K562 (cell line): ENCODE data around the gene GALNT17. TPM values are rescaled to one million over a fixed set of nuclear protein-coding genes. Genes with fewer than 3 reads are reported as not detected.

Experiments used
- ATAC-seq: fragments of 200-7000 bp; cut with Tn5 transposase; 3 replicates; pipeline ENCODE4 v1.9.1; 2020; ENCODE audit warnings: moderate library complexity
- BruUV-seq: library from RNA; stranded (reverse); fragments of 400-500 nt; replicated peaks from 2 replicates; lab custom pipeline; 2021; lab: Mats Ljungman, UMichigan
- CTCF ChIA-PET: fragments of 300-600 bp; formaldehyde crosslinking; extraction: SDS; loops from one replicate; lab custom pipeline; 2021; ENCODE audit warnings: low intra/inter-chr PET ratio; lab: Yijun Ruan, JAX
- POLR2A ChIA-PET: fragments of 300-600, 350-650 bp; sonication (Branson Sonifier 250); formaldehyde crosslinking; extraction: SDS; loops from one replicate; lab custom pipeline; 2021; ENCODE audit warnings: antibody characterized with exemption, inconsistent platforms; lab: Yijun Ruan, JAX
- DNase-seq, 4 experiments: peaks; one replicate each; pipeline versions ENCODE4 v3.0.0 to v3.0.0-alpha.2; 2011 to 2018; ENCODE audit warnings: low spot score in 3 of 4, mixed read lengths in 3 of 4; ENCODE audit errors: extremely low read depth in 1 of 4
- FAIRE-seq: peaks from 2 replicates; lab custom pipeline; 2011; peaks lifted over from hg19 to GRCh38; lab: Jason Lieb, UNC
- H2AFZ ChIP-seq: 2 replicates; pipeline ENCODE4 v1.6.0; 2011; ENCODE audit warnings: low read depth, low read length, control low read depth, inconsistent platforms
- H3K27ac ChIP-seq: fragments of 200-600 bp; 3 replicates; pipeline ENCODE4 v1.8.0; 2011; ENCODE audit warnings: low read depth, mild to moderate bottlenecking, control low read depth, inconsistent platforms, low read length, moderate library complexity, mixed read lengths; ENCODE audit errors: extremely low read depth
- H3K27me3 ChIP-seq, 2 experiments: fragments of 300-600 bp in 1 of 2; 2 replicates in 1 of 2; 3 replicates in 1 of 2; pipeline versions ENCODE4 v1.6.0 to v1.8.0; 2011; ENCODE audit warnings: inconsistent platforms in 2 of 2, low read length in 2 of 2, mild to moderate bottlenecking in 1 of 2, mixed read lengths in 1 of 2, moderate library complexity in 1 of 2; ENCODE audit not compliant: control insufficient read depth in 2 of 2, insufficient read depth in 2 of 2
- H3K36me3 ChIP-seq: fragments of 300-600 bp; 3 replicates; pipeline ENCODE4 v1.8.0; 2011; ENCODE audit warnings: mild to moderate bottlenecking, low read length, inconsistent platforms; ENCODE audit not compliant: control insufficient read depth, insufficient read depth
- H3K4me1 ChIP-seq, 2 experiments: fragments of 200-600 bp in 1 of 2; replicated peaks in 1 of 2; 2 replicates in 1 of 2; 3 replicates in 1 of 2; pipeline versions ENCODE4 v1.5.1 to v1.8.0; 2011; ENCODE audit warnings: inconsistent platforms in 2 of 2, low read length in 2 of 2, mild to moderate bottlenecking in 1 of 2, mixed read lengths in 1 of 2, moderate library complexity in 1 of 2; ENCODE audit not compliant: control insufficient read depth in 2 of 2, insufficient read depth in 2 of 2
- H3K4me2 ChIP-seq: 2 replicates; pipeline ENCODE4 v1.6.1; 2011; ENCODE audit warnings: low read length, control low read depth, inconsistent platforms, mixed read lengths; ENCODE audit not compliant: insufficient read depth
- H3K4me3 ChIP-seq: fragments of 200-600 bp; sonication (generic), shearing (Covaris generic); 2 replicates; pipeline ENCODE4 v1.5.1; 2016; ENCODE audit warnings: control low read depth, inconsistent platforms
- H3K79me2 ChIP-seq: fragments of 200-600 bp; 3 replicates; pipeline ENCODE4 v1.8.0; 2011; ENCODE audit warnings: low read length, inconsistent platforms; ENCODE audit not compliant: control insufficient read depth, insufficient read depth
- H3K9ac ChIP-seq, 2 experiments: 2 replicates each; pipeline versions ENCODE4 v1.6.0 to v1.6.1; 2011; ENCODE audit warnings: low read depth in 2 of 2, low read length in 2 of 2, control low read depth in 1 of 2, inconsistent platforms in 1 of 2, mild to moderate bottlenecking in 1 of 2, mixed read lengths in 1 of 2; ENCODE audit not compliant: insufficient read depth in 1 of 2
- H3K9me1 ChIP-seq: one replicate; pipeline ENCODE4 v1.6.0; 2011; ENCODE audit warnings: inconsistent platforms, mild to moderate bottlenecking, low read length, moderate library complexity; ENCODE audit not compliant: control insufficient read depth, insufficient read depth
- H3K9me3 ChIP-seq: replicated peaks from 2 replicates; pipeline ENCODE4 v1.5.1; 2011; ENCODE audit warnings: low read depth, low read length, inconsistent platforms; ENCODE audit not compliant: control insufficient read depth, insufficient read depth
- H4K20me1 ChIP-seq: replicated peaks from 2 replicates; pipeline ENCODE4 v1.6.1; 2011; ENCODE audit warnings: low read length, inconsistent platforms, mixed read lengths; ENCODE audit not compliant: control insufficient read depth, insufficient read depth
- CHD2 ChIP-seq: IDR thresholded peaks from 2 replicates; pipeline ENCODE4 v1.6.1; 2011; ENCODE audit warnings: low read depth, low read length
- EZH2 ChIP-seq: IDR thresholded peaks from 2 replicates; pipeline ENCODE4 v1.6.1; 2012; ENCODE audit warnings: low read depth, mild to moderate bottlenecking, inconsistent platforms, low read length, borderline replicate concordance
- HDAC2 ChIP-seq: fragments of 450-650 bp; IDR thresholded peaks from 2 replicates; pipeline ENCODE4 v1.6.1; 2016; ENCODE audit warnings: mild to moderate bottlenecking
- HNRNPH1 ChIP-seq: fragments of 200-400 bp; formaldehyde crosslinking; optimal IDR thresholded peaks from 2 replicates; pipeline ENCODE3; 2017; ENCODE audit warnings: low read depth, mild to moderate bottlenecking, low read length, moderate library complexity
- JUND ChIP-seq, 2 experiments: IDR thresholded peaks; 2 replicates in 1 of 2; 3 replicates in 1 of 2; pipeline ENCODE4 v1.6.1; 2011; ENCODE audit warnings: borderline replicate concordance in 2 of 2, low read depth in 2 of 2, low read length in 2 of 2, improper control_type of control experiment in 1 of 2, missing biosample characterization in 1 of 2, missing genetic modification characterization in 1 of 2, missing genetic modification reagents in 1 of 2
- MAZ ChIP-seq, 2 experiments: fragments of 450-650 bp in 1 of 2; sonication (generic) in 1 of 2; formaldehyde crosslinking; IDR thresholded peaks in 1 of 2; conservative IDR thresholded peaks in 1 of 2; 2 replicates each; pipeline versions ENCODE4 v1.4.0 to v1.5.0; 2020; ENCODE audit warnings: mild to moderate bottlenecking in 1 of 2, missing genetic modification reagents in 1 of 2
- RBM25 ChIP-seq: fragments of 200-400 bp; formaldehyde crosslinking; IDR thresholded peaks from 2 replicates; pipeline ENCODE4 v1.6.1; 2018; ENCODE audit warnings: low read length, low read depth, moderate library complexity; ENCODE audit not compliant: severe bottlenecking
- SETDB1 ChIP-seq: IDR thresholded peaks from one replicate; pipeline ENCODE4 v1.6.1; 2012; ENCODE audit warnings: low read length, control low read depth, inconsistent platforms
- SMAD4 ChIP-seq: fragments of 250-450 bp; sonication (Bioruptor Pico); conservative IDR thresholded peaks from 2 replicates; pipeline ENCODE4 v1.8.0; 2021; ENCODE audit warnings: inconsistent platforms, mild to moderate bottlenecking, moderate library complexity
- TFAM ChIP-seq: fragments of 250-450 bp; sonication (Bioruptor Pico); conservative IDR thresholded peaks from 2 replicates; pipeline ENCODE4 v1.5.0; 2021; ENCODE audit warnings: mild to moderate bottlenecking, moderate library complexity
- ZKSCAN3 ChIP-seq: fragments of 250-450 bp; sonication (Bioruptor Pico); IDR thresholded peaks from 2 replicates; pipeline ENCODE4 v1.4.0; 2020
- ZNF146 ChIP-seq: IDR thresholded peaks from one replicate; pipeline ENCODE4 v1.6.1; 2018; ENCODE audit warnings: missing compliant biosample characterization; ENCODE audit not compliant: unreplicated experiment
- WGBS: fragments of 100-300 bp; shearing (Covaris generic); methylation state at CpG from one replicate; pipeline ENCODE4 v1.1.6; 2016; ENCODE audit warnings: low coverage, mixed read lengths; ENCODE audit not compliant: insufficient coverage; ENCODE audit errors: missing lambda C conversion rate; 5-methylcytosine and 5-hydroxymethylcytosine counted together
- in situ Hi-C: fragments of 300-500 bp; cut with MboI; formaldehyde crosslinking; loops from 4 replicates; pipeline ENCODE4 v1.15.0; 2018; ENCODE audit warnings: inconsistent platforms, mixed read lengths
- intact Hi-C: fragments of 100-400 bp; cut with micrococcal nuclease; formaldehyde crosslinking; loops from 2 replicates; pipeline ENCODE4 v1.14.2; 2022
- polyA plus RNA-seq, 8 experiments: library from polyadenylated mRNA; depleted of rRNA in 4 of 8; stranded (reverse) in 5 of 8; unstranded in 3 of 8; fragments of >200 nt; fragmentation: Nextera tagmentation in 2 of 8; fragmentation: Illumina TruSeq in 1 of 8; extraction: Ambion mirVana in 2 of 8; extraction: Trizol in 1 of 8; gene quantifications; 2 replicates each; pipeline versions ENCODE4 v1.2.1 to v1.2.3, GENCODE V29; 2011 to 2014; ENCODE audit warnings: inconsistent platforms in 1 of 8, missing spikeins in 1 of 8
- total RNA-seq, 7 experiments: library from RNA; depleted of rRNA in 6 of 7; stranded (reverse); fragments of >200 nt in 6 of 7; fragmentation: Illumina TruSeq in 2 of 7; extraction: Trizol in 2 of 7; gene quantifications; 2 replicates each; pipeline versions ENCODE4 v1.2.1 to v1.2.3, GENCODE V29; 2011 to 2021; ENCODE audit warnings: low replicate concordance in 1 of 7
- TF ChIP-seq, protein P1 (sequence below): sonication (generic); formaldehyde crosslinking; IDR thresholded peaks from 2 replicates; pipeline ENCODE4 v1.8.0; 2022; ENCODE audit warnings: mild to moderate bottlenecking, low read depth, missing genetic modification reagents

The GALNT17 gene
- total and polyA plus RNA-seq, 9 of the 15 experiments (the other 6 are each of a cell fraction or from before 2014, with no cell fraction given), result not detected

DNA sequence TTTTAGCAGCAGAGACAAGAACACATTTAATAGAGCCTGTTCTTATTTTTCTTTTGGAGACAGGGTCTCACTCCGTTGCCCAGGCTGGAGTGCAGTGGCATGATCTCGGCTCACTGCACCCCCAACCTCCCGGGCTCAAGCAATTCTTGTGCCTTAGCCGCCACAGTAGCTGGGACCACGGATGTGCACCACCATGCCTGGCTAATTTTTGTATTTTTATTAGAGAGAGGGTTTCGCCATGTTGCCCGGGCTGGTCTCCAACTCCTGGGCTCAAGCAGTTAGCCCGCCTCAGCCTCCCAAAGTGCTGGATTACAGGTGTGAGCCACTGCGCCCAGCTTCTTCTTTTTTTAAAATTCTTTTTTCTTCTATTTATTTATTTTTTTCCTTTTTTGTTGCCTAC lies 23.3 kb downstream of the GALNT17 start (continued):
- TF ChIP-seq, protein P1, sequence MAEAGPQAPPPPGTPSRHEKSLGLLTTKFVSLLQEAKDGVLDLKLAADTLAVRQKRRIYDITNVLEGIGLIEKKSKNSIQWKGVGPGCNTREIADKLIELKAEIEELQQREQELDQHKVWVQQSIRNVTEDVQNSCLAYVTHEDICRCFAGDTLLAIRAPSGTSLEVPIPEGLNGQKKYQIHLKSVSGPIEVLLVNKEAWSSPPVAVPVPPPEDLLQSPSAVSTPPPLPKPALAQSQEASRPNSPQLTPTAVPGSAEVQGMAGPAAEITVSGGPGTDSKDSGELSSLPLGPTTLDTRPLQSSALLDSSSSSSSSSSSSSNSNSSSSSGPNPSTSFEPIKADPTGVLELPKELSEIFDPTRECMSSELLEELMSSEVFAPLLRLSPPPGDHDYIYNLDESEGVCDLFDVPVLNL (CRISPR knock-in tag), result no peak
- TF ChIP-seq, all 486 proteins: peak for 0

DNA sequence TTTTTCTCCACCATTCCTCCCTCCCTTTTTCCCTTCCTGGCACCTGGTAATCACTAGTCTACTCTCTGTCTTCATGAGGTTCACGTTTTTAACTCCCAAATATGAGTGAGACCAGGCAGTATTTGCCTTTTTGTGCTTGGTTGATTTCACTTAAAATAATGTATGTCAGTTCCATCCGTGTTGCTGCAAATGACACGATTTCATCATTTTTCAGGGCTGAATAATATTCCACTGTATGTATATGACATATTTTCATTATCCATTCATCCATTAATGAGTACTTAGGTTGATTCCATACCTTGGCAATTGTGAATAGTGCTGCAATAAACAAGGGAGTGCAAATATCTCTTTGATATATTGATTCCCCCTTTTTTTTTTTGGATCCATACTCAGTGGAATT lies 25.8 kb downstream of the GALNT17 start:
- Histone ChIP-seq H3K79me2 (no peaks in the 10 kb centered on the region), H3K27me3 (peaks cover 2 to 5% of the 10 kb centered on the region in 2 experiments; a peak in 1 of 5 replicates), H3K4me3 (no peak overlapping the region), H3K9me1 (no peaks in the 10 kb centered on the region), H2AFZ (no peak overlapping the region), H3K36me3 (no peaks in the 10 kb centered on the region), H3K9me3 (no peaks in the 10 kb centered on the region), H3K27ac (no peak overlapping the region), H4K20me1 (no peaks in the 10 kb centered on the region), H3K4me1 (no peaks in the 10 kb centered on the region), H3K4me2 (no peak overlapping the region), H3K9ac (no peak overlapping the region)
- ChIA-PET POLR2A (no interaction called here), CTCF (no interaction called here)
- WGBS, result 0% methylated on average over 3 of the region's 3 CpGs
- intact Hi-C loops (no loop called here), in situ Hi-C loops (no loop called here)
- DNase-seq, result no peak
- no TSS peak for BruUV-seq
- FAIRE-seq, result no peak
- ATAC-seq, result no peak
- TF ChIP-seq HNRNPH1, result no peak
- TF ChIP-seq ZNF146 (CRISPR knock-in tag), result peak; percentile 85
- TF ChIP-seq CHD2, result no peak
- TF ChIP-seq EZH2, result no peak
- no peak for TF ChIP-seq SMAD4 (CRISPR knock-in tag)
- TF ChIP-seq MAZ (CRISPR knock-in tag; conservative IDR thresholded peaks at IDR 0.05 in 1 of 2, IDR thresholded peaks at IDR 0.05 in 1 of 2), result no peak
- TF ChIP-seq JUND (IDR thresholded peaks at IDR 0.05; ENCODE audit: borderline replicate concordance, low read depth, low read length), result no peak
- TF ChIP-seq JUND (tag; IDR thresholded peaks at IDR 0.05; ENCODE audit: borderline replicate concordance, low read depth, low read length), result no peak
- no peak for TF ChIP-seq SETDB1
- TF ChIP-seq TFAM (CRISPR knock-in tag), result no peak
- peak; percentile 71 for TF ChIP-seq RBM25
- TF ChIP-seq ZKSCAN3 (CRISPR knock-in tag), result no peak
- TF ChIP-seq HDAC2, result no peak
